GM06990 (cell line): ENCODE data around the gene HDHD5.
"Not testable (repeated sequence)": the region's sequence is repeated elsewhere in the genome, so short reads cannot be mapped to it uniquely, and the experiment has no call there.

Experiments used
- DNase-seq: peaks from one replicate; pipeline ENCODE4 v3.0.0-alpha.2; 2011; ENCODE audit not compliant: insufficient read length; ENCODE audit errors: extremely low read depth
- H3K27me3 ChIP-seq: replicated peaks from 2 replicates; pipeline ENCODE4 v1.6.0; 2011; ENCODE audit warnings: low read length; ENCODE audit not compliant: control insufficient read depth, insufficient read depth
- H3K36me3 ChIP-seq: 2 replicates; pipeline ENCODE4 v1.5.1; 2011; ENCODE audit warnings: low read length; ENCODE audit not compliant: control insufficient read depth, insufficient read depth
- H3K4me3 ChIP-seq: replicated peaks from 2 replicates; pipeline ENCODE4 v1.5.1; 2011; ENCODE audit warnings: low read depth, mild to moderate bottlenecking, control low read depth, low read length
- CTCF ChIP-seq: IDR thresholded peaks from 2 replicates; pipeline ENCODE4 v1.5.1; 2011; ENCODE audit warnings: low read length, control low read depth, mild to moderate bottlenecking, inconsistent platforms; ENCODE audit not compliant: insufficient read depth, poor library complexity, severe bottlenecking

Gene HDHD5

DNA sequence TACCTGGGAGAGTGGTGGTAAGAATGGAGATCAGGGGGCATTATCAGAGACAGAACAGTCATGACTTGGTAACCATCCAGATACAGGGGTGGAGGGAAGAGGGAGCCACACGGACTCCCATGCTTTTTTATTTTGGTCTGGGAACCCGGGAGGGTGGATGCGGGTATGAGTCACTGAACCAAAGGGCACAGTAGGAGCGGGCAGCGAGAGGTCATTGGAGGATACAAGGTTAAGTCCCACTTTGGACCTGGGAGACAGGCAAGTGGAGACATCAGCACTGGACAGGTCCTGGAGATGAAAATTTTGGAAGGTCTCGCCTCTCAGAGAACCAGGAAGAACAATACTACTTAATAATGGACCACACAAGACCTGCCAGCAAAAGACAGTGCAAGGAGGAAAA is 6.7 kb downstream of the HDHD5 start:
- TF ChIP-seq CTCF: no peak
- Histone ChIP-seq H3K36me3 (peaks cover 3% of the 10 kb centered on the region; the same call in 1 of the 2 replicates), H3K4me3 (no peak overlapping the region), H3K27me3 (no peaks in the 10 kb centered on the region)
- DNase-seq: no peak

- Histone ChIP-seq H3K4me3 (no peak overlapping the region), H3K27me3 (no peaks in the 10 kb centered on the region), H3K36me3 (peaks cover 6% of the 10 kb centered on the region)
- TF ChIP-seq CTCF: no peak
- DNase-seq: no peak
Observed at GRCh38 chr22:17149076-17149815, 9.8 kb downstream of the HDHD5 start.

DNA sequence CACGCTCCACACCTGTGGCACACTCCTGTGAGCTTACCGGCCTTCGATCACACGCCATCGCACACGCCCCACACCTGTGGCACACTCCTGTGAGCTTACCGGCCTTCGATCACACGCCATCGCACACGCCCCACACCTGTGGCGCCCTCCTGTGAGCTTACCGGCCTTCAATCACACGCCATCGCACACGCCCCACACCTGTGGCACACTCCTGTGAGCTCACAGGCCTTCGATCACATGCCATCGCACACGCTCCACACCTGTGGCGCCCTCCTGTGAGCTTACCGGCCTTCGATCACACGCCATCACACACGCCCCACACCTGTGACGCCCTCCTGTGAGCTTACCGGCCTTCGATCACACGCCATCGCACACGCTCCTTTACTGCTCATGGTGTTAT is 11.6 kb downstream of the HDHD5 start:
- H3K27me3 ChIP-seq, H3K36me3 ChIP-seq, H3K4me3 ChIP-seq, DNase-seq: not testable (repeated sequence)

DNA sequence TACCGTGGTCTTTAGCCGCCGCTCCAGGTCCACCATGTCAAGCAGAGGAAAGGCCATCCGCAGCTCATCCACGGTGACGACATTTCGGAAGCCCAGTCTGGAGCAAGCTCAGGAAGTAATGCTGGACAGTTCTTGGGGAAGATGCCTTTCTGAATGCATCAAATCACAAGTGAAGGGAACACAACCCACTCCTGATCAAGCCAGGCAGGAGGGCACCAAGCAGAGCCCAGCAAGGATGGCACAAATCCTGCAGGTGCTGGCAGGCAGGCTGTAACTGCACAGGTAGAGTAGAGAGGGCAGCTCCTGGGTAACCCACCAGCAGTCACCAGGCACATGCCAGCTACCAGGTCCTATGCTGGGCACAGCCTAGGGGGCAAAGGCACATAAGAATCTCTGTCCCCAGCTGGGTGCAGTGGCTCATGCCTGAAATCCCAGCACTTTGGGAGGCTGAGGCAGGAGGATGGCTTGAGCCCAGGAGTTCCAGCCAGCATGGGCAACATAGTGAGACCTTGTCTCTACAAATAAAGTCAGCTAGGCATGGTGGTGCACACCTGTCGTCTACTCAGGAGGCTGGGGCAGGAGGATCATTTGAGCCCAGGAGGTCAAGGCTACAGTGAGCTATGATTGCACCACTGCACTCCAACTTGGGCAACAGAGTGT is 13.9 kb downstream of the HDHD5 start:
- TF ChIP-seq CTCF: no peak
- Histone ChIP-seq H3K27me3 (no peaks in the 10 kb centered on the region), H3K4me3 (no peak overlapping the region), H3K36me3 (peaks cover 19% of the 10 kb centered on the region)
- no peak for DNase-seq

GRCh38 chr22:17143826-17144225 is 15.3 kb downstream of the HDHD5 start:
- Histone ChIP-seq H3K27me3 (no peaks in the 10 kb centered on the region), H3K4me3 (no peak overlapping the region), H3K36me3 (peaks cover 16% of the 10 kb centered on the region)
- DNase-seq: no peak
- no peak for TF ChIP-seq CTCF

GRCh38 chr22:17143101-17143500 is 16.0 kb downstream of the HDHD5 start:
- TF ChIP-seq CTCF: no peak
- DNase-seq: no peak
- Histone ChIP-seq H3K27me3 (no peaks in the 10 kb centered on the region), H3K36me3 (peaks cover 16% of the 10 kb centered on the region), H3K4me3 (no peak overlapping the region)
